HepG2 (cell line): ENCODE results near the gene ADGRG1. TPM values are rescaled to one million over a fixed set of nuclear protein-coding genes. Genes with fewer than 3 reads are reported as not detected.

Source experiments
- BRD4 ChIP-seq: sonication (generic); formaldehyde crosslinking; IDR thresholded peaks from 2 replicates; pipeline ENCODE4 v1.4.0; 2020; ENCODE audit warnings: missing genetic modification reagents
- CHD4 ChIP-seq: fragments of 200-600 bp; sonication (generic); IDR thresholded peaks from 2 replicates; pipeline ENCODE4 v1.7.0; 2017; ENCODE audit warnings: mild to moderate bottlenecking, low read length, borderline replicate concordance
- CREM ChIP-seq, 2 experiments: sonication (generic) in 1 of 2; formaldehyde crosslinking in 1 of 2; IDR thresholded peaks; 2 replicates each; pipeline versions ENCODE4 v1.4.0 to v1.6.1; 2016 to 2020; ENCODE audit warnings: antibody characterized with exemption in 1 of 2, mild to moderate bottlenecking in 1 of 2, missing genetic modification reagents in 1 of 2
- ELF1 ChIP-seq: sonication (generic); formaldehyde crosslinking; IDR thresholded peaks from 2 replicates; pipeline ENCODE4 v1.4.0; 2020; ENCODE audit warnings: missing genetic modification reagents
- HNRNPUL1 ChIP-seq: fragments of 200-400 bp; formaldehyde crosslinking; IDR thresholded peaks from 2 replicates; pipeline ENCODE4 v1.6.1; 2017; ENCODE audit warnings: low read depth, mild to moderate bottlenecking, low read length, moderate library complexity
- POGZ ChIP-seq: sonication (generic); formaldehyde crosslinking; IDR thresholded peaks from 2 replicates; pipeline ENCODE4 v1.4.0; 2020; ENCODE audit warnings: mild to moderate bottlenecking, missing genetic modification reagents
- RAD21 ChIP-seq: fragments of 450-650 bp; formaldehyde crosslinking; IDR thresholded peaks from 2 replicates; pipeline ENCODE4 v1.5.0; 2020; ENCODE audit warnings: mild to moderate bottlenecking
- RXRB ChIP-seq: IDR thresholded peaks from 2 replicates; pipeline ENCODE4 v1.6.1; 2016; ENCODE audit warnings: borderline replicate concordance, missing genetic modification reagents, missing compliant biosample characterization
- TAF1 ChIP-seq: sonication (generic); formaldehyde crosslinking; IDR thresholded peaks from 2 replicates; pipeline ENCODE4 v1.4.0; 2020; ENCODE audit warnings: missing genetic modification reagents
- ZNF138 ChIP-seq: sonication (generic); formaldehyde crosslinking; IDR thresholded peaks from 2 replicates; pipeline ENCODE4 v1.5.0; 2020; ENCODE audit warnings: mild to moderate bottlenecking, low read depth, missing genetic modification reagents
- ZNF20 ChIP-seq: sonication (generic); formaldehyde crosslinking; IDR thresholded peaks from 2 replicates; pipeline ENCODE4 v1.4.0; 2020; ENCODE audit warnings: mild to moderate bottlenecking, moderate library complexity, missing genetic modification reagents
- ZNF350 ChIP-seq: sonication (generic); formaldehyde crosslinking; IDR thresholded peaks from 2 replicates; pipeline ENCODE4 v1.4.0; 2020; ENCODE audit warnings: mild to moderate bottlenecking, low read depth, missing genetic modification reagents, borderline replicate concordance
- ZSCAN29 ChIP-seq: sonication (generic); formaldehyde crosslinking; conservative IDR thresholded peaks from 2 replicates; pipeline ENCODE4 v1.4.0; 2020; ENCODE audit warnings: mild to moderate bottlenecking, missing genetic modification reagents
- polyA plus RNA-seq, 8 experiments: library from polyadenylated mRNA; depleted of rRNA in 3 of 8; stranded (reverse) in 7 of 8; unstranded in 1 of 8; fragments of >200 nt; fragmentation: Illumina TruSeq in 4 of 8; extraction: Trizol in 4 of 8; gene quantifications; 2 replicates each; pipeline versions ENCODE4 v1.2.1 to v1.2.3, GENCODE V29; 2011 to 2016; ENCODE audit warnings: low read depth in 4 of 8, missing spikeins in 1 of 8, mixed read lengths in 1 of 8; ENCODE audit not compliant: insufficient read depth in 1 of 8
- total RNA-seq, 5 experiments: library from RNA; depleted of rRNA; stranded (reverse); fragments of >200 nt; fragmentation: Illumina TruSeq; extraction: Trizol; gene quantifications; 2 replicates each; pipeline ENCODE4 v1.2.3, GENCODE V29; 2016; ENCODE audit warnings: low read depth in 1 of 5
- TF ChIP-seq, protein P1 (sequence below): sonication (generic); formaldehyde crosslinking; IDR thresholded peaks from 2 replicates; pipeline ENCODE4 v1.5.1; 2020; ENCODE audit warnings: mild to moderate bottlenecking, missing genetic modification reagents, borderline replicate concordance
- TF ChIP-seq, protein P2 (sequence below): sonication (generic); formaldehyde crosslinking; IDR thresholded peaks from 2 replicates; pipeline ENCODE4 v1.4.0; 2020; ENCODE audit warnings: low read depth, mild to moderate bottlenecking, missing genetic modification reagents
- TF ChIP-seq, protein P3 (sequence below), 2 experiments: sonication (generic) in 1 of 2; formaldehyde crosslinking in 1 of 2; IDR thresholded peaks; 2 replicates each; pipeline versions ENCODE4 v1.6.1 to v1.9.0; 2014 to 2022; ENCODE audit warnings: antibody characterized with exemption in 1 of 2, borderline replicate concordance in 1 of 2, inconsistent platforms in 1 of 2, low read depth in 1 of 2, missing genetic modification reagents in 1 of 2

The ADGRG1 gene
- total and polyA plus RNA-seq, 2 of the 13 experiments (the other 11 are each of a cell fraction or from before 2014, with no cell fraction given), result 2.7 to 5.9 TPM

DNA sequence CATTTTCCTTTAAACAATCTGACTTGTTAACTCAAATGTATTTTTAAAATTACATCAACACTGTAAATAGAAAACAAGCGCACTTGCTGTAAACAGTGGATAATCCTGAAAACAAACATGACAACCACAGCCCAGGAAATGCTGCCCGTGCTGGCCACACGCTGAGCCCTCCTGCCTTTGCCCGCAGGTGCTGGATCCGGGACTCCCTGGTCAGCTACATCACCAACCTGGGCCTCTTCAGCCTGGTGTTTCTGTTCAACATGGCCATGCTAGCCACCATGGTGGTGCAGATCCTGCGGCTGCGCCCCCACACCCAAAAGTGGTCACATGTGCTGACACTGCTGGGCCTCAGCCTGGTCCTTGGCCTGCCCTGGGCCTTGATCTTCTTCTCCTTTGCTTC, 33.1 kb downstream of the ADGRG1 start (continued):
- TF ChIP-seq, protein P1, sequence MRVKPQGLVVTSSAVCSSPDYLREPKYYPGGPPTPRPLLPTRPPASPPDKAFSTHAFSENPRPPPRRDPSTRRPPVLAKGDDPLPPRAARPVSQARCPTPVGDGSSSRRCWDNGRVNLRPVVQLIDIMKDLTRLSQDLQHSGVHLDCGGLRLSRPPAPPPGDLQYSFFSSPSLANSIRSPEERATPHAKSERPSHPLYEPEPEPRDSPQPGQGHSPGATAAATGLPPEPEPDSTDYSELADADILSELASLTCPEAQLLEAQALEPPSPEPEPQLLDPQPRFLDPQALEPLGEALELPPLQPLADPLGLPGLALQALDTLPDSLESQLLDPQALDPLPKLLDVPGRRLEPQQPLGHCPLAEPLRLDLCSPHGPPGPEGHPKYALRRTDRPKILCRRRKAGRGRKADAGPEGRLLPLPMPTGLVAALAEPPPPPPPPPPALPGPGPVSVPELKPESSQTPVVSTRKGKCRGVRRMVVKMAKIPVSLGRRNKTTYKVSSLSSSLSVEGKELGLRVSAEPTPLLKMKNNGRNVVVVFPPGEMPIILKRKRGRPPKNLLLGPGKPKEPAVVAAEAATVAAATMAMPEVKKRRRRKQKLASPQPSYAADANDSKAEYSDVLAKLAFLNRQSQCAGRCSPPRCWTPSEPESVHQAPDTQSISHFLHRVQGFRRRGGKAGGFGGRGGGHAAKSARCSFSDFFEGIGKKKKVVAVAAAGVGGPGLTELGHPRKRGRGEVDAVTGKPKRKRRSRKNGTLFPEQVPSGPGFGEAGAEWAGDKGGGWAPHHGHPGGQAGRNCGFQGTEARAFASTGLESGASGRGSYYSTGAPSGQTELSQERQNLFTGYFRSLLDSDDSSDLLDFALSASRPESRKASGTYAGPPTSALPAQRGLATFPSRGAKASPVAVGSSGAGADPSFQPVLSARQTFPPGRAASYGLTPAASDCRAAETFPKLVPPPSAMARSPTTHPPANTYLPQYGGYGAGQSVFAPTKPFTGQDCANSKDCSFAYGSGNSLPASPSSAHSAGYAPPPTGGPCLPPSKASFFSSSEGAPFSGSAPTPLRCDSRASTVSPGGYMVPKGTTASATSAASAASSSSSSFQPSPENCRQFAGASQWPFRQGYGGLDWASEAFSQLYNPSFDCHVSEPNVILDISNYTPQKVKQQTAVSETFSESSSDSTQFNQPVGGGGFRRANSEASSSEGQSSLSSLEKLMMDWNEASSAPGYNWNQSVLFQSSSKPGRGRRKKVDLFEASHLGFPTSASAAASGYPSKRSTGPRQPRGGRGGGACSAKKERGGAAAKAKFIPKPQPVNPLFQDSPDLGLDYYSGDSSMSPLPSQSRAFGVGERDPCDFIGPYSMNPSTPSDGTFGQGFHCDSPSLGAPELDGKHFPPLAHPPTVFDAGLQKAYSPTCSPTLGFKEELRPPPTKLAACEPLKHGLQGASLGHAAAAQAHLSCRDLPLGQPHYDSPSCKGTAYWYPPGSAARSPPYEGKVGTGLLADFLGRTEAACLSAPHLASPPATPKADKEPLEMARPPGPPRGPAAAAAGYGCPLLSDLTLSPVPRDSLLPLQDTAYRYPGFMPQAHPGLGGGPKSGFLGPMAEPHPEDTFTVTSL, result no peak
- TF ChIP-seq ZNF138 (CRISPR knock-in tag), result no peak
- no peak for TF ChIP-seq BRD4 (CRISPR knock-in tag)
- TF ChIP-seq ZSCAN29 (CRISPR knock-in tag), result no peak
- TF ChIP-seq, protein P2, sequence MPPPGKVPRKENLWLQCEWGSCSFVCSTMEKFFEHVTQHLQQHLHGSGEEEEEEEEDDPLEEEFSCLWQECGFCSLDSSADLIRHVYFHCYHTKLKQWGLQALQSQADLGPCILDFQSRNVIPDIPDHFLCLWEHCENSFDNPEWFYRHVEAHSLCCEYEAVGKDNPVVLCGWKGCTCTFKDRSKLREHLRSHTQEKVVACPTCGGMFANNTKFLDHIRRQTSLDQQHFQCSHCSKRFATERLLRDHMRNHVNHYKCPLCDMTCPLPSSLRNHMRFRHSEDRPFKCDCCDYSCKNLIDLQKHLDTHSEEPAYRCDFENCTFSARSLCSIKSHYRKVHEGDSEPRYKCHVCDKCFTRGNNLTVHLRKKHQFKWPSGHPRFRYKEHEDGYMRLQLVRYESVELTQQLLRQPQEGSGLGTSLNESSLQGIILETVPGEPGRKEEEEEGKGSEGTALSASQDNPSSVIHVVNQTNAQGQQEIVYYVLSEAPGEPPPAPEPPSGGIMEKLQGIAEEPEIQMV (CRISPR knock-in tag), result no peak
- no peak for TF ChIP-seq TAF1
- TF ChIP-seq ZNF350 (CRISPR knock-in tag), result peak; percentile 12; the same call in 1 of the 2 replicates
- no peak for TF ChIP-seq RAD21 (CRISPR knock-in tag)
- no peak for TF ChIP-seq ZNF20
- no peak for TF ChIP-seq HNRNPUL1
- no peak; the same call in 1 of the 2 replicates for TF ChIP-seq ELF1 (CRISPR knock-in tag)
- TF ChIP-seq, protein P3, sequence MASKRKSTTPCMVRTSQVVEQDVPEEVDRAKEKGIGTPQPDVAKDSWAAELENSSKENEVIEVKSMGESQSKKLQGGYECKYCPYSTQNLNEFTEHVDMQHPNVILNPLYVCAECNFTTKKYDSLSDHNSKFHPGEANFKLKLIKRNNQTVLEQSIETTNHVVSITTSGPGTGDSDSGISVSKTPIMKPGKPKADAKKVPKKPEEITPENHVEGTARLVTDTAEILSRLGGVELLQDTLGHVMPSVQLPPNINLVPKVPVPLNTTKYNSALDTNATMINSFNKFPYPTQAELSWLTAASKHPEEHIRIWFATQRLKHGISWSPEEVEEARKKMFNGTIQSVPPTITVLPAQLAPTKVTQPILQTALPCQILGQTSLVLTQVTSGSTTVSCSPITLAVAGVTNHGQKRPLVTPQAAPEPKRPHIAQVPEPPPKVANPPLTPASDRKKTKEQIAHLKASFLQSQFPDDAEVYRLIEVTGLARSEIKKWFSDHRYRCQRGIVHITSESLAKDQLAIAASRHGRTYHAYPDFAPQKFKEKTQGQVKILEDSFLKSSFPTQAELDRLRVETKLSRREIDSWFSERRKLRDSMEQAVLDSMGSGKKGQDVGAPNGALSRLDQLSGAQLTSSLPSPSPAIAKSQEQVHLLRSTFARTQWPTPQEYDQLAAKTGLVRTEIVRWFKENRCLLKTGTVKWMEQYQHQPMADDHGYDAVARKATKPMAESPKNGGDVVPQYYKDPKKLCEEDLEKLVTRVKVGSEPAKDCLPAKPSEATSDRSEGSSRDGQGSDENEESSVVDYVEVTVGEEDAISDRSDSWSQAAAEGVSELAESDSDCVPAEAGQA (IDR thresholded peaks at IDR 0.05; ENCODE audit: low read depth), result 0 out of 2 replicates have a peak, but pooled peaks have one; percentile 34
- TF ChIP-seq, protein P3 (CRISPR knock-in tag; IDR thresholded peaks at IDR 0.05; ENCODE audit: borderline replicate concordance), result no peak
- TF ChIP-seq CHD4, result no peak
- TF ChIP-seq CREM (IDR thresholded peaks at IDR 0.05), result no peak
- no peak for TF ChIP-seq CREM (CRISPR knock-in tag; IDR thresholded peaks at IDR 0.05)
- 0 out of 2 replicates have a peak, but pooled peaks have one; percentile 7 for TF ChIP-seq POGZ (CRISPR knock-in tag)
- TF ChIP-seq RXRB (CRISPR knock-in tag), result no peak
